Measurements from ENCODE around the gene OR10H5.
"Not testable (repeated sequence)": the region's sequence is repeated elsewhere in the genome, so short reads cannot be mapped to it uniquely, and the experiment has no call there.

The OR10H5 gene

GRCh38 chr19:15810335-15810734 lies 22.9 kb downstream of the OR10H5 start:
- no peak for DNase-seq (ENCODE audit: insufficient read length, low spot score)
- FAIRE-seq: no peak

GRCh38 chr19:15811476-15811875 lies 24.0 kb downstream of the OR10H5 start:
- DNase-seq (ENCODE audit: insufficient read length, low spot score): no peak
- FAIRE-seq: no peak

- FAIRE-seq (no peak), DNase-seq (ENCODE audit: insufficient read length, low spot score) (no peak)
These were observed 24.7 kb downstream of the OR10H5 start for GRCh38 chr19:15812060-15812722.

GRCh38 chr19:15813916-15814315 lies 26.5 kb downstream of the OR10H5 start:
- no peak for FAIRE-seq
- no peak for DNase-seq (ENCODE audit: insufficient read length, low spot score)

GRCh38 chr19:15815306-15815705 lies 27.8 kb downstream of the OR10H5 start, which contains the start of gene OR10H1:
OR10H1 (minus strand) TSS chr19:15815664; CDS start chr19:15808037, 7,627 bp downstream.
- FAIRE-seq: no peak
- no peak for DNase-seq (ENCODE audit: insufficient read length, low spot score)

- no peak for DNase-seq (ENCODE audit: insufficient read length, low spot score)
- FAIRE-seq: no peak
These were observed 33.2 kb downstream of the OR10H5 start for GRCh38 chr19:15820646-15821045.

- DNase-seq (ENCODE audit: insufficient read length, low spot score) (no peak), FAIRE-seq (no peak)
These were observed 38.3 kb downstream of the OR10H5 start for GRCh38 chr19:15825753-15826152.

- FAIRE-seq: no peak
These were observed 40.7 kb downstream of the OR10H5 start for GRCh38 chr19:15828121-15828610.

GRCh38 chr19:15828611-15829305 lies 41.3 kb downstream of the OR10H5 start:
- DNase-seq (ENCODE audit: insufficient read length, low spot score); FAIRE-seq: not testable (repeated sequence)

More at GRCh38 chr19:15828121-15828610, 40.7 kb downstream of the OR10H5 start:
- no peak for DNase-seq (ENCODE audit: insufficient read length, low spot score)

GRCh38 chr19:15829306-15829698 lies 41.8 kb downstream of the OR10H5 start:
- DNase-seq (ENCODE audit: insufficient read length, low spot score): no peak
- FAIRE-seq: no peak

GRCh38 chr19:15829786-15830185 lies 42.3 kb downstream of the OR10H5 start:
- DNase-seq (ENCODE audit: insufficient read length, low spot score): no peak
- FAIRE-seq: no peak

GRCh38 chr19:15831626-15832025 lies 44.2 kb downstream of the OR10H5 start:
- DNase-seq (ENCODE audit: insufficient read length, low spot score) (no peak), FAIRE-seq (no peak)

- not testable (repeated sequence) for DNase-seq (ENCODE audit: insufficient read length, low spot score); FAIRE-seq
These were observed 46.8 kb downstream of the OR10H5 start for GRCh38 chr19:15834232-15834631.

- not testable (repeated sequence) for DNase-seq (ENCODE audit: insufficient read length, low spot score); FAIRE-seq
These were observed 48.3 kb downstream of the OR10H5 start for GRCh38 chr19:15835565-15836329.

- no peak for FAIRE-seq
- peak; percentile 97 for DNase-seq (ENCODE audit: insufficient read length, low spot score)
These were observed 49.1 kb downstream of the OR10H5 start for GRCh38 chr19:15836330-15837220.

GRCh38 chr19:15837221-15837731 lies 49.8 kb downstream of the OR10H5 start:
- DNase-seq (ENCODE audit: insufficient read length, low spot score) (no peak), FAIRE-seq (no peak)

GRCh38 chr19:15838351-15838750 lies 50.9 kb downstream of the OR10H5 start:
- no peak for FAIRE-seq
- DNase-seq (ENCODE audit: insufficient read length, low spot score): no peak

- FAIRE-seq; DNase-seq (ENCODE audit: insufficient read length, low spot score): not testable (repeated sequence)
These were observed 52.4 kb downstream of the OR10H5 start for GRCh38 chr19:15839888-15840287.

- no peak for DNase-seq (ENCODE audit: insufficient read length, low spot score)
- no peak for FAIRE-seq
These were observed 53.4 kb downstream of the OR10H5 start for GRCh38 chr19:15840833-15841232.
